T-helper 9 cell (primary cell): ENCODE results near the gene SPOCK1.

Experiments
- DNase-seq: peaks from one replicate; pipeline ENCODE4 v3.0.0-alpha.2; 2020

SPOCK1 gene

DNA sequence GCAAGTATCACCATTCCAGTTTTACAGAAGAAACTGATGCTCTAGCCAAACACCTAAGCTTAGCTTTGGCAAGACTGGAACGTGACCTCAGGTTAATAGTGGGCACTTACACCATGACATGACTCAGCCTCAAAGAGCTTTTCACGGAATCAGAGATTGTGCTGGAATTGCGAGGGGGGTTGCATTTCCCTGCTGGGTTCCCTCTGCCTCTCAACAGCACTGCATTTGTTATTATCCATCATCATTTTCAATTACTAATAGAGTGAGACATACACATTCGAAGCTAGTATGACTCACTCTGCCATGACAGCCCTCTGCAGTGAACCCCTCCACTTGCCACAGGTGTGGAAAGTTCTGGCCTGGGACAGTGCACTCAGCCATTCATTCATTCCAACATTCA is 8.0 kb downstream of the SPOCK1 start:
- DNase-seq: no peak

DNA sequence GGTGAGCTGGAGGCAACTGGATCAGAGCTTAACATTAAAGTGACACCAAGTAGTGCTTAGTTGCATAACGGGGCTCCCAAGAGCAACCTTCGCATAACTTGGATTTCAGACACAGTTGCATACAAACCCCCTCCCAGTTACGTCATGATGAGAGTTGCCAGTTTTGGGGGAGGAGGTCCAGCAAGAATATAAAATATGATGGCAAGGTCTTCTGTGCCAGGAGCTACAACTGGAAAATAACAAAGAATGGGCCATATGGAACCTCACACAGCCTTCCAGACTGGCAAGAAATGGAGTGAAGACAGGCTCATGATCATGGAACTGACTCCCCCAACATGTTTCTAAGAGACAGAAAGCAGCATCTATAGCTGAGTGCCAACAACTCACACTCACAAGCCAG is 8.5 kb downstream of the SPOCK1 start:
- DNase-seq: no peak

DNA sequence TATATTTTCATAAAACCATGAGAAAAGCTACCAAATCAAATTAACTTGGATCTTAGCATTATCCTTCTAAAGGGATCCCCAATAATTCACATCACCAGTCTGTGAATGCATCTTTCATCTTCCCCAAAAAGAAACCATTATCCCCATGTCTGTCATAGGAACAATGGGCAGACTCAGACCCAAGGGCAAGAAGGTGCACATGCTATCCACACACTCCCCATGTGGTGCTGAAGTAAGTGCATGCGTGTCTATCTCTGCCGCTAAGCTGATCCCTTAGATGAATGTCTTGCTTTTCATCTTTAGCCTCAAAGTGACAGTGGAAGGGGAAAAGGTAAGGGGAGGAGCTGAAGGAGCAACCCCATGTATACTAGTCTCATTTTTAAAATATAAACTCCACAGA is 10.2 kb downstream of the SPOCK1 start:
- no peak for DNase-seq

DNA sequence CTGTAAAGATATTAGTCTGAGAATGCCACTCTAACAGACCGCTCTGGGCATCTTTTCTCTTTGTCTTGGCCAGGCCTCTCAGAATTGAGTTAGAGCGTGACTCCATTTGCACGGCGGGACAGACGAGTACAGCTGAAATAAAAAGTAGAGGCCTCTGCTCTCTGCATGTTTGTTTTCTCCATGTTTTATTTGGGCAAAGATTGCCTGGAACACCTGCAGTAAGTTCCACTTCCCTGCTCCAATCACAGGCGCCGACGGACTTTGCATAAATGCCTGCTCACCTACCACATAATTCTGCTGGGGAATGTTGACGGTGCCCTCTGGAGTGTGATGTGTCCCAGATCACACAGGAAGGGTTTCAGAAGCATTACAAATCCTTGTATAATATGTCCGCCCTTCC is 10.6 kb downstream of the SPOCK1 start:
- no peak for DNase-seq

DNA sequence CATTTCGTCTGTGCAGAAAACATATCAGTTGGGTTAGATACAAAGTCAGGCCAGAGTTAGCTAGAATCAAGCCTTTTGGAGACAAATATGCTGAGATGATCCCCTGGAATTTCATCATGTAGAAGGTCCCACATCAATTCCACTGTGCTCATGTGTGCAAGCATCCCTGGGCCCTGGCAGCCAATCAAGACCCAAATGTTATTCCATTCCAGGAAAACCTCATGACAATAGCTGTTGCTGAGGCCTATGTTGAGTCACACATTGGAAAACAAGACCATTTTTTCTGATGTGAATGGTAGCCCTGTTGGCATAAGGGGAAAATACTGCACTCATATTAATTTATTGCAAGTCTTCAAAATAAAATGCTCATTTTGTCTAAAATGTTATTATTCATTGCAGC is 11.5 kb downstream of the SPOCK1 start:
- DNase-seq: no peak

DNA sequence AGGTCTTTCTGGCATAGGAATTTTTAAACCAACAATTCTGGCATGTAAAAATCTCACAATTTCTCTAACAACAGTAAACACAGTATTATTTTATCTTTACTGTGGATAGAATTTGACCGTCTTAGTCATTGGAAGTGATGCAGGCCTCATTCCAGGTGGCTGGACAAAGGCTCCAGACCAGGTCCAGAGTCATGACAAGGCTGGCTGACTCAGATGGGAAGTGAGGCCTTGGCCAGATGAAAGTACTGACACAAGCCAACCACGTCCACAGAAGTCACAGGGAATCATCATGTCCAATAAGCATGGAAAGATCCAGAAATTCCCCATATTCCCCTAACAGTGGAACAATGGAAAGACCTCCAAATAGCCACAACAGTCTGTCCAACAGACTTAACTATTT is 12.4 kb downstream of the SPOCK1 start:
- DNase-seq: no peak

DNA sequence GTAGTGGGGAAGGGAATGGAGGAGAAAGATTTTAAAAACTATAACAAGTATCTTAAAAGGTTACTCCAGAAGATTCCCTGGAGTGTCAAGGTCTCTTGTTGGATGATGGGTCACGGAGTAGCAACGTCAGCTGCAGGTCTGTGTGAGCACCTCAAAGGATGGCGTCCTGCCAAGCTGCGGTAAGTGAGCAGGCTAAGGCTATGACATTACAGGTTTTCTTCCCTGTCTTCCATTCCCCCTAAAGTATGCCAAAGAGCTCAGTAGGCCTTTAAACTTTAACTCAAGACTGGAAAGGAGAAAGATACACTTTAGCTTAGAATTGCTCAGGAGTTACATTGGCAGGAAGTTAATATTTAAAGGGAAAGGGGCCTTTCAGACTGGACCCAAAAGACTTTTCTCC is 17.5 kb downstream of the SPOCK1 start:
- no peak for DNase-seq

DNA sequence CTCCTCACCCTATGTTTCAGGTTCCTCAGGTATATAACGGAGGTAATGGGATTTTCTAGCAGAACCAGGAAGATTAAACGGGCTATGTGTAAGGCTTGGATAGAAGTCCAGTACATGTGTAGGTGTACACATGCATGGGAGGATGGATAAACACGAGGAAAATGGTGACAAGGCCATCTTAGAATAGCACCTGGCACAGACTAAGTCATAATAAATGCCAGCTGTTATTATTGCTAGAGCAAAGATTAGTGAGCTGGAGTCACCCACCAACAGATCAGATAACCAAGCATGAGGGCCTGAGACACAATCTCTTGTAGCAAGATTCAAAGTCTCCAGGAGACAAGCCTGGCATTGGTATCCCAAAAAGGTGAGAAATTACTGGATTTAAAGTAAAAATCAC is 21.1 kb downstream of the SPOCK1 start:
- no peak for DNase-seq

DNA sequence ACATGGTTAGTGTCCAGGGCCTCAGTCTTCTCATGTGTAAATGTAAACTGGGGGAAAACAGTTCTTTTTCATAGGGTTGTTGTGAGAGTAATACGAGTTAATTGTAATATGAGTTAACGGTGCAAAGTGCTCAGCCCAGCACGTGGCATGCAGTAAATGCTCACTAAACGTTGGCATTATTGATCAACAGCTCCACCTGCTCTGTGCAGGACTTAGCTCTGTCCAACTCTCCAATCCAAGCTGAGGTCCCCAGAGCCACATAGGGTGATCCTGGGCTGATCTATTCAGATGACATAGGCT is 28.3 kb downstream of the SPOCK1 start:
- no peak for DNase-seq

DNA sequence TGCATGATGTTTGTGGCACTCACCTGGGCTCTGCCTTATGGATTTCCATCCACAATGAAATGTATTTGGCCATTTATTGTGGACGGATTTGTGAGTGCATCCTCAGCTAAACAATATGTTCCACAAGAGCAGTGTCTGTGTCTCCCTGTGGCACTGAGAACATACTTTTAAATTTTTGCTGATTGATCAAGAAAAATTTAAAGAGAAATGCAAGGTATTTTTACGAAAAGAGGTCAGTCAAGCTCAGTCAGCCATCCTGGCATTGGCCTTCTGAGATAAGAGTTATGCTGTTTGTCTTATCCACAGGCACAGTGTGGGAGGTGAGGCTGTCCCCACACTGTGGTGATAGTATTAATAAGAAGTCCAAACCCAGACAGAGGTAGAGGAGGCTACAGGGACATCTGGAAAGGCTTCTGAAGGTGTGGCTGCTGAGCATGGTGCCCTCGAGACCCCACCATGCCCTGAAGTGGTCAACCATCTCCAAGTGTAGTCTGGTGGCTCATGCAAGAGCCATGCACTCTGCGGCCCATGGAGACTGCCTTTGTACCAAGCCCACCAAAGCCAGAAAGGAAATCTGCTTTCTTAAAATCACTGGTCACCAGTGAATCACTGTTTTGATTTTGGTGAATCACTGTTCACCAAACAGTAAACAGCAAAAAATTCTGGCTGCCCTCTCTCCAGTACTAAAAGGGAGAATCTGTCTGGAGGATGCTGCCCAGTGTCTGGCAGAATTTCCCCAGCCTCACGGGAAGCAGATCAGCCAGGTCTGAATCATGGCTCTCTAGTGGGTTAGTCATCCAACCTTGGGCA is 28.8 kb downstream of the SPOCK1 start:
- no peak for DNase-seq

DNA sequence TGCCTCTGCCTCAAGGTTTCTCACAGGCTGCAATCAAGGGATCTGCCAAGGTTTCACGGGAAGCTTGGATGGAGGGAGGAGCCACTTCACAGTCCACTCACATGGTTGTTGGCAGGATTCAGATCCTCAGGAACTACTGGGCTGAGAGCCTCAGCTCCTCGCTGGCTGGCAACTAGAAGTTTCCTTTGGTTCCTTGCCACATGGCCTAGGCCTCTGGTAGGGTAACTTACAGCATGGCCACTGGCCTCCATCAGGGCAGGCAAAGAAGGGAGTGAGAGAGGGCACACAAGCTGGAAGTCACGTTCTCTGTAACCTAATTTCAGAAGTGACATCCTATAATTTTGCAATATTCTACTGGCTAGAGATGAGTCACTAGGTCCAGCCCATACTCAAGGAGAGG is 32.2 kb downstream of the SPOCK1 start:
- no peak for DNase-seq

DNA sequence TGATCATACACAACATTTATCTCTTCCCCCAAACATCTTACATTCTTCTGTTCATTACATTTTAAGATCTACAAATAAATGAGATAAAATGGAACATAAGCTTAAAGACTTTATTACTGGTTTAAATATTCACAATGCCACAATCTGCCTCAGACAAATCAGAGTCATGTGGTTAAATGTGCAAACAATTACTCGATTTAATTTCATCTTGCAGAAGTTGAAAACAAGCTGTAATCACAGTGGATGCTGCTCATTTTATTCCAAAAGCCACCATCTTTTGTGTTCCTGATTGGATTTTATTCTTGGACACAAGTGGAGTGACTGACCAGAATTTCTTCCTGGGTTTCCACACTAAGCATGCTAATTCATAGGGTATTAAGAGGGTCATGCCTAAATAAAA is 33.2 kb downstream of the SPOCK1 start:
- no peak for DNase-seq

DNA sequence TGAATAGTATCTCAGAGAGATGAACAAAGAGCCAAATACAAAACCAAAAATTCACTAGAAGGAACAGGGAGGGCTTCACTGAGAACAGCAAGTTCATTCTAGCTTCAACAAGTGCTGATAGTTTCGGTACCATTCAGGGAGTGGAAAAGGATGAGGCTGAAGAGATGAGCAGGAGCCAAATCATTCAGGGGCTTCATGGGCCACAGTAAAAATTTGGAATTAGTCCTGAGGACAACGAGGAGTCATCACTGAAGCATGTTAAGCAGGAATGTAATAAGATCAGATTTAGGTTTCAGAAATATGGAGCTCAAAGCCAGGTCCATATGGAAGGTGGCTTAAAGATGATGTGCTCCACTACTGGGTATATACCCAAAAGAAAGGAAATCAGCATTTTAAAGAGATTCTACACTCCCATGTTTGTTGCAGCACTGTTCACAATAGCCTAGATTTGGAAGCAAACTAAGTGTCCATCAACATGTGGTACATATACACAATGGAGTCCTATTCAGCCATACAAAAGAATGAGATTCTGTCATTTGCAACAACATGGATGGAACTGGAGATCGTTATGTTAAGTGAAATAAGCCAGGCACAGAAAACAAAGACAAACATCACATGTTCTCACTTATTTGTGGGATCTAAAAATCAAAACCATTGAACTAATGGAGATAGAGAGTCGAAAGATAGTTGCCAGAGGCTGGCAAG is 36.2 kb downstream of the SPOCK1 start:
- no peak for DNase-seq

DNA sequence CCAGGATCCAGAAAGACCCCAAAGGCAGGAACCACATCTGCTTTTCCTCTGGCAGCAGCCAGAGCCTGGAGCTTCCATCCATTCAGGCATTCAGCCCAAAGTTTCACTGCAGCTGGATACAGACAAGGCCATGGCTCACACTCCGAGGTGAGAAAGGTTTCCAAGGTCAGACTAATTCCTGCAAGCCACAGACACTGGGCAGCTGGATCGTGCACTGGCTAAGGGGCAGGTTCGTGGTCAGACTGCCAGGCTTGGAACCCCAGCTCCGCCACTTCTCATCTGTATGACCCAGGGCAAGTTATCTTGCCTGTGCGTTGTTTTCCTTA is 36.9 kb downstream of the SPOCK1 start:
- DNase-seq: no peak

DNA sequence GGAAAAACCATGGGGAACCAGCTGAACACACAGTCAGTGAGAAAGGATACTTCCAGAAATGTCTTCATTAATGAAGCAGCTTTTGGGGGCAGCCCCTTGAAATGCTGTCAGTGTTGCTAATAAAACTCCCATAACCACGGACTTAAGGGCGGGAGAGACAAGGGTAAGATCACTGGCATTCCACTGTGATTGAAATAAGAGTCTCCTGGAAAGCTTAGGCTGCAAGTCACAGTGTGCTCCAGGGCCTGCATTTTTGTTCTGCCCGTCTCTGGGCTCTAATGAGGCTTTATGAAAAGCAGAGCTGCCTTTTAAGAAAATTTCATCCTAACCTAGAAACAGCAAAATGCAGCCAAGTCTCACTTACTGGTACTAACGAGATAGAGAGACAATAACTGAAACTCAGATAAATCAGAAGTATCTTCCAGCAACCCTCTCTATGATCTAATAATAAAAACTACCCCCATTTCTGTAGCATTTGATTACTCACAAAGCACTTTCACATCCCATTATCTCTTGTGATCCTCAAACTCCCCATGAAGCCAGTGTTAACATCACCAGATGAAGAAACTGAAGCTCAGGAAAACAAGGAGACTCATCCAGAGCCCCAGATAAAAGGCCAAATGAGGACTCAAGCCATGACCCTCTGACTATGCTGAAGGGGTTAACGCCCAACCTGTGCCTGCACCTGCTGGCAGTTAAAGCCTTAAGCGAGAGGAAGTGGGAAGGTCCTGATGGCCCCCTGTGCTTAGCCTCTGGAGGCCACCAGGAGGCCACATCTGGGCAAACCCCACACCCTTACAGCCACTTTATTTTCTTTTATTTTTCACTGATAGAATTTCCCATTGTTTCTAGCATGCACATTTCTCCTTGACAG is 37.5 kb downstream of the SPOCK1 start:
- DNase-seq: no peak

DNA sequence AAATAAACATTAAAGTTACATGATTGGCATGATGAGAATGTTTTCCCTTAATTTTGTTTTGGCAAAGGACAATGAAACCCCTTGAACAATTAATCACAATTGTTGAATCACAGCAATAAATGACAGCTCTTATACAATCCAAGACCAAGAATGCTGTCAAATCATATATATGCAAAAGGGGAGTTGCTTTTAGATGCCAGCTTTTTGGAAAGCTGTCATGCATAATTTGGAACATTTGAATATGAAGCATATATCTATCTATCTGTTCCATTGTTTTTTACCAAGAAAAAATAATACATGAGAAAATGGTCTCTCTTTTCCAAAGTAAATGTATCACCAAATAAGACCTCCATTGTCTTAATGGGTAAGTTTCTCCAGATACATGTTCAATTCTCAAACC is 44.5 kb downstream of the SPOCK1 start:
- DNase-seq: no peak

DNA sequence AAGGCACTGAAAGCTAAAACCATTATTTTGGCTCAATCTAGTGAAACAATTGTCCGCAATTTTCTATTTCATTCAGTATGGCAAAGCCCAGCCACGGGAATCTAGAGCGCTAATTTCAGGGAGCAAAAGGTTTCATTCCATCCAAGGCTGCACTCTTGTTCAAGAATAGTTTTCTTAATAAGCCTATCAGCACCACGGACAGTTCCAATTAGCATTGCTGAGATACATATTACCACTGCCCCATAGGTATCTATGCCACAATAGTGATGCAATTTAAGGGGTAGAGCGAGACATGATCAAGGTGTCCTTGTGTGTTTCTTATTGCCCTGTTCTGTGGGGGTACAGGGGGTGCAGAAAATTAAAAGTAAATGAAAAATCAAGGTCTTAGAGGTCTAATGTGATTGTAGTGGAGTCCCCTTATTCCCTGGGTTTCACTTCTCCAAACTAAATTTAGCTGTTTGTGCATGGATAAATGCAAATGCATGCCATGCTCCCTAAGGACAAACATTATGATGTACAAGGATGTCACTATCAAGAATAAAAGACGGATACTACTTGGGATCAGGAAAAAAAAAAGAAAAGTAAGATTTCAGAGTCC is 45.5 kb downstream of the SPOCK1 start:
- DNase-seq: no peak

DNA sequence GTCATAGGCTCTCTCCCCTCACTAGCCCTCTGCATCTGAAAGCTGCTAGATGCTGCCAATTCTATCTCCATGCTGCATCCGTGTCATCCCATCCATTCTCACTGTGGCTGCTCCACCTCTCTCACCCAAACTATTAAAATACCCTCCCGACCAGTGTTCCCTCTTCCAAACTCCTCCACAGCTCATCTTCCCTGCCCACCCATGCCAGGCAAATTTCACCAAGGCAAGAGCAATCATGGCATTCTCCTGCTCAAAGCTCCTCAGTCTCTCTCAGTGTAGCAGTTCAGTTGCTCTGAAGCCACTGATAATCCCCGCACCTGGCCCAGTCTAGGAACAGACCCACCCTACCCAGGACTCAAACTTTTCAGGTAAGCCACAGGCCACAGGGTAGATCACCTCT is 48.4 kb downstream of the SPOCK1 start:
- DNase-seq: no peak

DNA sequence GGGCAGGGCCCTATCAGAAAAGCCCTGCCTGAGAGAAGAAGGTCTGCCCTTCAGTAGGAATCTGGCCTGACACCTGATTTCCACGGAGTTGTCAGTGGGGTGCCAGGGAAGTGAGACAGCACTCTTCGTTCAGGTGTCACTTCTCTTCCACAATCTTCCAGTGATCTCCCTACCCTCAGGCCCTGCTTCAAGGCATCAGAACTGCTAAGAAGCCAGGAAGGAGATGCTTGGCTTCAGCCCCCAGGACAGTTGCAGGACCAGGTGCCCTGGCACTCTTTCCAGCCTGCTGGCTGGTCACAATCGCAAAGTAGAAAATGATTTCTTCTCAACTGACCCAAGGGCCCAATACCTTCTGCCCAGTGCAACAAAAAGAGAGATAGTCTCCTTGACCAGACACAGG is 50.3 kb downstream of the SPOCK1 start:
- no peak for DNase-seq

DNA sequence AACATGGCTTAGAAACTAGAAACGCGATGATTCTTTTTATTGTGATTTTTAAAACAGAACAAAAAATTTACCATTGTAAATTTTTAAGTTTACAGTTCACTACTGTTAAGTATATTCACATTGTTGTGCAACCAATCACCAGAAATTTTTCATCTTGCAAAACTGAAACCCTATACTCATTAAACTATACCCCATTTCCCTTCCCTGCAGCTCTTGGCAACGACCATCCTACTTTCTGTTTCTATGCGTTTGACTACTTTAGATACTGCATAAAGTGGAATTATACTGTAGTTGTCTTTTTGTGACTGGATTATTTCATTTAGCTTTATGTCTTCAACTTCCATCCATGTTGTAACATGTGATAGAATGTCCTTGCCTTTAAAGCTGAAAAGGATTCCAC is 52.5 kb downstream of the SPOCK1 start:
- no peak for DNase-seq

DNA sequence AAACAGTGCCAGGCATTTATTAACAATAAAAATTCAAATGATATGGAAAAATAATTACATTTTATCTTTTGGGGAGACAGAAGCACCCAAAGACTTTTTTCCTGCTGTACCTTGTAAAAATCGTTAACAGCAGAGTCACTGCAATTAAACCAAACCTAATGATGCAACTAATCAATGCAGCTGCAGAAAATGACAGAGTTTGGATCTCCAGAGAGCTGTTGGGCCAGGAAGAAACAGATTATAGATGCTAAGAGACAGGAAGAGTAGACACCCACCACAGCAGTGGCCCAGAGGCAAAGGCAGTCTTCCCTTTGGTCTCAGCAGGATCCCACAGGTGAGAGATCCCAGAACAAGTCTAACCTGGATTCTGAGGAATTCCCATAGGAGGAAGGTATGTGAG is 53.0 kb downstream of the SPOCK1 start:
- no peak for DNase-seq

DNA sequence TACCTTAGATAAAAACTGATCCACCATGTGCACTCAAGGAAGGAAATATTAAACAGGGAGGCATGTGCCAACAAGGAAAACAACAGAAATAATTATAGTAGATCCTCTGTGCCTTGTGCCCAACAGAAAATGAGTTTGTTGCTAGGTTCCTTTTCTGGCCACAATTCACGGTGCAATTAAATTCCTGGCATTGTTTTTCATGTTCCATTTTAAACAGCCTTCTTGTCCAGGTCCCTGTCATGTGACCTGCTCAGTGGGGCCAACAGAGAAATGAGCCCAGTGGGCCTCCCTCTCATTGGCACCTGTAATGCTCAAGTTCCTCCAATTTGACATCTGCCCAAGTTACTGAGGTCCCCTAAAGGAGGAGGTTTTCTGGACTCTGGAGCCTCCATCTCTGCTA is 56.5 kb downstream of the SPOCK1 start:
- no peak for DNase-seq

DNA sequence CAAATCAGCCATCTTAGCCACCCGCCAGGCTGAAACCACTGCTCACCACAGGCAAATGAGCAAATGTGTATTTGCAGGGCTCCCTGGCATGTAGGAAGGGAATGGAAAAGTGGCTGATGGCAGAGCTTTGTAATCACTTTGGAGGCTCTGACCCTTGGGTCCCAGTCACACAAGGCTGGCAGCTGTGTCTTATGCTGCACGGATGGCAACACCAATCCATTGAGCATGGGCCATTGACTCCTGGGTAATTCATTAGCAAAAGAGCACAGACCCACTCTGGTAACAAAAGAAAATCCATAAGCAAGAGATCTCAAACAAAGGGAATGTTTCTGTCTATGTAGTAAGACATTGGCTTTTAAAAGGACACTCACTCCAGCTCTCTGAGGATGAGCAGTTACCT is 57.6 kb downstream of the SPOCK1 start:
- no peak for DNase-seq

DNA sequence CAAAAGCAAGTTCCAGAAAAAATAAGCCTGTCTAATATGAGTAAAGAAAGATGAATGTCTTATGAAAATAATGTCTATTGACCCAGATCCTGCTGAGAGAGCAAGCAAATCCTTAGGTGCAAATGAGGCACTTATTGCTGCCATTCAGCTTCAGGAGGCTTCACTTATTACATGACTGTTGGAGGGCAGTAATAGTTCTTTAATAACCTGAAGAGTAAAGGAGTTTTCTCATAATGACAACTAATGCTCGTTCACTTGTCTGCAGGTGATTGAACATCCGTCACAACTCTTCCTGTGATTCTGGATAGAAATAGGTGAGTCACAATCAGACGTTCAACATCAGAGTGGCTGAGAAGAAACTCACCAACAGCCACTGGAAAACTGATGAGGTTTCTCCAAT is 58.3 kb downstream of the SPOCK1 start:
- DNase-seq: no peak
